CD4-positive, alpha-beta memory T cell (primary cell): ENCODE data around the gene TRPT1. TPM values are rescaled to one million over a fixed set of nuclear protein-coding genes. Genes with fewer than 3 reads are reported as not detected.

Source experiments
- CTCF ChIA-PET: fragments of 350-600 bp; sonication (Branson Sonifier 250); formaldehyde crosslinking; loops from one replicate; lab custom pipeline; 2021; ENCODE audit warnings: inconsistent platforms; ENCODE audit not compliant: partially characterized antibody; lab: Charles Lee
- POLR2A ChIA-PET: fragments of 350-600 bp; sonication (Branson Sonifier 250); formaldehyde crosslinking; loops from one replicate; lab custom pipeline; 2021; ENCODE audit not compliant: partially characterized antibody; lab: Charles Lee
- DNase-seq, 5 donors: peaks; one replicate each; pipeline versions ENCODE4 v3.0.0 to v3.0.0-alpha.2; 2020 to 2022; ENCODE audit warnings: mixed read lengths in 1 of 5
- H3K27ac ChIP-seq: one replicate; pipeline ENCODE4 v1.7.0; 2013; ENCODE audit warnings: low read depth, low read length
- H3K27me3 ChIP-seq: 2 replicates; pipeline ENCODE4 v1.7.0; 2013; ENCODE audit warnings: mild to moderate bottlenecking, low read length, moderate library complexity; ENCODE audit not compliant: insufficient read depth
- H3K36me3 ChIP-seq: 2 replicates; pipeline ENCODE4 v1.7.0; 2013; ENCODE audit warnings: mild to moderate bottlenecking, low read length, moderate library complexity; ENCODE audit not compliant: insufficient read depth
- H3K4me1 ChIP-seq: 2 replicates; pipeline ENCODE4 v1.7.0; 2013; ENCODE audit warnings: mild to moderate bottlenecking, low read length, moderate library complexity; ENCODE audit not compliant: insufficient read depth
- H3K4me3 ChIP-seq, 2 donors: one replicate each; pipeline ENCODE4 v1.7.0; 2013; ENCODE audit warnings: low read length in 2 of 2, mild to moderate bottlenecking in 1 of 2
- H3K9me3 ChIP-seq, 2 donors: one replicate each; pipeline ENCODE4 v1.7.0; 2013; ENCODE audit warnings: low read length in 2 of 2, control low read depth in 1 of 2; ENCODE audit not compliant: control insufficient read depth in 1 of 2
- H3K27ac Mint-ChIP-seq, 7 donors: one replicate each; pipeline ENCODE4 v1.8.0; 2020 to 2021; ENCODE audit warnings: mixed read lengths in 7 of 7, mild to moderate bottlenecking in 6 of 7, inconsistent platforms in 3 of 7, moderate library complexity in 3 of 7
- H3K27me3 Mint-ChIP-seq, 2 donors: one replicate each; pipeline ENCODE4 v1.8.0; 2020 to 2021; ENCODE audit warnings: mixed read lengths in 2 of 2
- H3K36me3 Mint-ChIP-seq, 2 donors: one replicate each; pipeline ENCODE4 v1.8.0; 2020 to 2021; ENCODE audit warnings: mixed read lengths in 2 of 2, inconsistent platforms in 1 of 2, mild to moderate bottlenecking in 1 of 2
- H3K4me1 Mint-ChIP-seq, 4 donors: one replicate each; pipeline ENCODE4 v1.8.0; 2020 to 2021; ENCODE audit warnings: mixed read lengths in 4 of 4, mild to moderate bottlenecking in 1 of 4
- H3K4me3 Mint-ChIP-seq, 8 donors: one replicate each; pipeline ENCODE4 v1.8.0; 2020 to 2021; ENCODE audit warnings: mixed read lengths in 8 of 8, mild to moderate bottlenecking in 7 of 8, moderate library complexity in 6 of 8, inconsistent platforms in 3 of 8
- H3K9me3 Mint-ChIP-seq, 8 donors: one replicate each; pipeline ENCODE4 v1.8.0; 2020 to 2021; ENCODE audit warnings: mixed read lengths in 8 of 8, mild to moderate bottlenecking in 5 of 8, inconsistent platforms in 3 of 8, moderate library complexity in 1 of 8
- intact Hi-C: fragments of 100-400 bp; cut with micrococcal nuclease; formaldehyde crosslinking; loops from one replicate; pipeline ENCODE4 v1.15.1; 2023
- polyA plus RNA-seq, 2 donors: library from polyadenylated mRNA; unstranded; fragments of 300-500 nt; fragmentation: Illumina TruSeq; gene quantifications; one replicate each; pipeline ENCODE4 v1.2.3, GENCODE V29; 2021
- total RNA-seq, 2 experiments: library from RNA; stranded (reverse); gene quantifications; one replicate each; pipeline ENCODE4 v1.2.3, GENCODE V29; 2021

Gene TRPT1
- total and polyA plus RNA-seq, 4 experiments from 2014 or later: 31.1 to 42.1 (median 36.4) TPM

DNA sequence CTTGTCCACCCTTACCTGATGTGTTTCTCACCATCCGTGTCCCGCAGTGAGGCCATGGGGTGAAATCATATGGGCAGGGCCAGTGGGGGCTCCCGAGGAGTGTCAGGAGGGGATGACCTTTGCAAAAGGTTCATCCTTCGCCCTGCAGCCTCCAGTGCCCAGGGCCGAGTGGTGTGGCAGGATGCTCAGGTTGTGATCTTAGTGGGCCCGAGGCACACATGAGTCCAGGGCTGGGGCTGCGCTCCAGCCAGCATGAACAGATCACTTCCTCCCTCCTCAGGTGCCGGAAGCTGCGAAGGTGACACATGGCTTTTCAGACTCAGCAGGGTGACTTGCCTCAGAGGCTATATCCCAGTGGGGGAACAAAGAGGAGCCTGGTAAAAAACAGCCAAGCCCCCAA is 12.1 kb upstream of the TRPT1 start:
- CTCF ChIA-PET: interaction anchor here (1.3 to 2.3 kb wide), 3 partner anchors 12 to 30 kb away, joined by 3 to 7 read pairs (median 4); partner anchors contain the start of genes NUDT22, PLCB3 and TRPT1

GRCh38 chr11:64237484-64237951 is 11.5 kb upstream of the TRPT1 start:
- no peaks in the 10 kb centered on the region for H3K27me3 ChIP-seq
- CTCF ChIA-PET: interaction anchor here (0.9 to 2.3 kb wide), 5 partner anchors 11 to 33 kb away, joined by 3 to 7 read pairs (median 4); partner anchors contain the start of genes FERMT3, NUDT22, PLCB3 and TRPT1
- POLR2A ChIA-PET: interaction anchor here (1.0 to 38.9 kb wide), 3 partner anchors 13 to 34 kb away, joined by 4 to 937 read pairs (median 200); partner anchors contain the start of genes FERMT3, NUDT22 and TRPT1
- no peaks in the 10 kb centered on the region for H3K9me3 ChIP-seq
- H3K36me3 ChIP-seq: peaks cover 7% of the 10 kb centered on the region
- H3K27ac ChIP-seq: no peak overlapping the region
- Mint-ChIP-seq H3K4me3 (peak overlapping the region in 2 of 8 donors; percentile 10 to 21), H3K4me1 (peaks cover 18 to 47% (median 28%) of the 10 kb centered on the region in 4 donors), H3K36me3 (peaks cover 0 to 36% of the 10 kb centered on the region in 2 donors), H3K9me3 (no peaks in the 10 kb centered on the region), H3K27ac (peak overlapping the region in 6 of 7 donors; percentile 42 to 100 (median 72)), H3K27me3 (no peaks in the 10 kb centered on the region)
- DNase-seq: peak in 1 of 5 donors; percentile 32
- H3K4me3 ChIP-seq: no peak overlapping the region
- intact Hi-C loops: no loop called here
- H3K4me1 ChIP-seq: peaks cover 39% of the 10 kb centered on the region

More for the DNA sequence above, 12.1 kb upstream of the TRPT1 start:
- DNase-seq: no peak
- intact Hi-C loops: no loop called here
- POLR2A ChIA-PET: interaction anchor here (1.0 to 38.9 kb wide), 6 partner anchors 9 to 33 kb away, joined by 3 to 937 read pairs (median 5); partner anchors contain the start of genes FERMT3, NUDT22, PPP1R14B and TRPT1
- H3K36me3 ChIP-seq: peaks cover 7% of the 10 kb centered on the region
- peaks cover 44% of the 10 kb centered on the region for H3K4me1 ChIP-seq
- no peaks in the 10 kb centered on the region for H3K9me3 Mint-ChIP-seq
- peaks cover 17 to 46% (median 30%) of the 10 kb centered on the region in 4 donors for H3K4me1 Mint-ChIP-seq
- no peak overlapping the region for H3K27ac ChIP-seq
- peak overlapping the region; percentile 58 to 100 (median 87) for H3K27ac Mint-ChIP-seq
- no peaks in the 10 kb centered on the region for H3K27me3 Mint-ChIP-seq
- H3K27me3 ChIP-seq: no peaks in the 10 kb centered on the region
- H3K4me3 ChIP-seq: no peak overlapping the region
- no peaks in the 10 kb centered on the region for H3K9me3 ChIP-seq
- H3K4me3 Mint-ChIP-seq: peak overlapping the region in 1 of 8 donors; percentile 31
- peaks cover 0 to 38% of the 10 kb centered on the region in 2 donors for H3K36me3 Mint-ChIP-seq

DNA sequence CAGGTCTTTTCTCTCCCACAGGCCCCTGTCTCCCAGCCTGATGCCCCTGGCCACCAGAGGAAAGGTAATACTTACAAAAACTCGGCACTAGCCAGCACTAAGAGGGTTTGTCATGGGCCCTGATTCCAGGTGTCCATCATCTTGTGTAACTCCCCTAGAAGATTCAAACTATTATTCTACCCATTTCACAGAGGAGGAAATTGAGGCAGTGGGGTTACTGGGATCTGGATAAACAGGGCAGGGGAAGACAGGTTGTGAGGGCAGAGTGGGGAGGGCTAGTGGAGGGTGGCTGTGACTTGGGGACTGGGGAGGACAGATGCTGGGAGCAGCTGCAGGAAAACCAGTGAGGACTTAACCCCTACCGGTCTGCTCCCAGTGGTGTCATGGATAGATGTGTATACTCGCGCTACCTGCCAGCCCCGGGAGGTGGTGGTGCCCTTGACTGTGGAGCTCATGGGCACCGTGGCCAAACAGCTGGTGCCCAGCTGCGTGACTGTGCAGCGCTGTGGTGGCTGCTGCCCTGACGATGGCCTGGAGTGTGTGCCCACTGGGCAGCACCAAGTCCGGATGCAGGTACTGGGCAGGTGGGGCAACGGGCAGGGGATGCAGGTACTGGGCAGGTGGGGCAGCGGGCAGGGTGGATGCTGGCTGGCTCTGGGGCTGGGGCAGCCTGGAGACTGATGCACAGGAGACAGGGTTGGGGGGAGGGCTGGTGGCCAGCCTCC is 9.6 kb upstream of the TRPT1 start:
- POLR2A ChIA-PET: interaction anchor here (1.0 to 38.9 kb wide), 7 partner anchors 11 to 82 kb away, joined by 3 to 937 read pairs (median 8); partner anchors contain the start of genes FERMT3, NUDT22, PPP1R14B and PRDX5

GRCh38 chr11:64234647-64235379 is 8.8 kb upstream of the TRPT1 start:
- intact Hi-C loops: loop anchor here (1.0 kb wide), 1 partner anchor 9 kb away; the partner anchor contains the start of genes NUDT22 and TRPT1

More for the DNA sequence above, 9.6 kb upstream of the TRPT1 start:
- peak overlapping the region; percentile 73 to 91 (median 80) for H3K27ac Mint-ChIP-seq
- peak overlapping the region; percentile 79 to 85 (median 82) for H3K4me3 Mint-ChIP-seq
- Histone ChIP-seq H3K27me3 (no peaks in the 10 kb centered on the region), H3K36me3 (peaks cover 7% of the 10 kb centered on the region), H3K27ac (peak overlapping the region; percentile 71), H3K4me3 (peak overlapping the region; percentile 57 to 58), H3K4me1 (peaks cover 39% of the 10 kb centered on the region), H3K9me3 (no peaks in the 10 kb centered on the region)
- H3K4me1 Mint-ChIP-seq: peaks cover 19 to 47% (median 36%) of the 10 kb centered on the region in 4 donors
- intact Hi-C loops: no loop called here
- DNase-seq: peak in 1 of 5 donors; percentile 30
- no peaks in the 10 kb centered on the region for H3K9me3 Mint-ChIP-seq
- CTCF ChIA-PET: interaction anchor here (1.2 to 2.5 kb wide), 4 partner anchors 15 to 68 kb away, joined by 3 to 12 read pairs (median 4); partner anchors contain the start of gene FERMT3
- no peaks in the 10 kb centered on the region for H3K27me3 Mint-ChIP-seq
- H3K36me3 Mint-ChIP-seq: peaks cover 0 to 27% of the 10 kb centered on the region in 2 donors

DNA sequence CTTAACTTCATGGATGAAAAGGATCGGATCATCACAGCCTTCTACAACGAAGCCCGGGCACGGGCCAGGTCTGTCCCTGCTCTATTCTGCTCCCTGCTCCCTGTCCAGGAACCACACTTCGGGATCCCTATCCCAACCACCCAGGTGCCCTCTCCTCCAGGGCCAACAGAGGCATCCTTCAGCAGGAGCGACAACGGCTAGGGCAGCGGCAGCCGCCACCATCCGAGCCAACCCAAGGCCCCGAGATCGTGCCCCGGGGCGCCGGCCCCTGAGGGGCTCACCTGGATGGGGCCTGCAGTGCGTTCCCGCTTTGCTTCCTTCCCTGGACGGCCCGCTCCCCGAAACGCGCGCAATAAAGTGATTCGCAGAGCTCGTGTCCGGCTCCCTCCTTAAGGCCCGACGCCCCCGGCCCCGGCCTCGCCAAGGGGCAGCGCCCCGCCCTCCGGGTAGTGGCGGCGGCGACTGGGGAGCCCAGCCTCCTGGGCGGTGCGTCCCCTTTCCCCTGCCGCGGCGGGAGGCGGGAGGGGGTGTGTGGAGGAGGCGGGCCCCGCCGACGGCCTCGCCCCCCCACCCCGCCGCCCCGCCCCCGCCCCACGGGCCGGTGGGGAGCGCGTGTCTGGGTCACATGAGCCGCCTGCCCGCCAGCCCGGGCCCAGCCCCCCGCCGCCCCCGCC is 8.1 kb upstream of the TRPT1 start, which contains the start of gene VEGFB:
VEGFB (plus strand) TSS at position 672 of the 674 bp plus-strand sequence. CDS start 250 bp downstream, outside the sequence.
- Histone ChIP-seq H3K9me3 (no peaks in the 10 kb centered on the region), H3K27me3 (no peaks in the 10 kb centered on the region), H3K4me3 (peak within 1 kb of the TSS; percentile 57 to 58), H3K27ac (peak within 1 kb of the TSS; percentile 71), H3K4me1 (peaks cover 42% of the 10 kb centered on the region), H3K36me3 (peaks cover 7% of the 10 kb centered on the region)
- Mint-ChIP-seq H3K27me3 (no peaks in the 10 kb centered on the region), H3K4me3 (peak within 1 kb of the TSS; percentile 79 to 87 (median 82)), H3K4me1 (peaks cover 14 to 53% (median 35%) of the 10 kb centered on the region in 4 donors), H3K36me3 (peaks cover 0 to 25% of the 10 kb centered on the region in 2 donors), H3K27ac (peak within 1 kb of the TSS; percentile 73 to 94 (median 91)), H3K9me3 (no peaks in the 10 kb centered on the region)
- ChIA-PET POLR2A (interaction anchor here (0.6 to 38.9 kb wide), 9 partner anchors 10 to 83 kb away, joined by 3 to 937 read pairs (median 9); partner anchors contain the start of genes BAD, FERMT3, FKBP2 and NUDT22), CTCF (interaction anchor here (1.1 to 1.6 kb wide), 4 partner anchors 17 to 67 kb away, joined by 3 to 10 read pairs (median 5); partner anchors contain the start of genes CATSPERZ, FERMT3 and PLCB3)
- DNase-seq: peak; percentile 62 to 76 (median 66)
- intact Hi-C loops: loop anchor here (1.0 kb wide), 1 partner anchor 8 kb away; the partner anchor contains the start of genes NUDT22 and TRPT1

More at GRCh38 chr11:64234647-64235379, 8.8 kb upstream of the TRPT1 start:
- no peaks in the 10 kb centered on the region for H3K27me3 ChIP-seq
- H3K9me3 ChIP-seq: no peaks in the 10 kb centered on the region
- no peaks in the 10 kb centered on the region for H3K9me3 Mint-ChIP-seq
- peaks cover 0 to 25% of the 10 kb centered on the region in 2 donors for H3K36me3 Mint-ChIP-seq
- H3K27ac Mint-ChIP-seq: peak overlapping the region; percentile 73 to 91 (median 80)
- ChIA-PET CTCF (interaction anchor here (1.1 to 2.5 kb wide), 5 partner anchors 16 to 69 kb away, joined by 3 to 12 read pairs (median 3); partner anchors contain the start of genes FERMT3 and PLCB3), POLR2A (interaction anchor here (0.6 to 38.9 kb wide), 9 partner anchors 10 to 83 kb away, joined by 3 to 937 read pairs (median 8); partner anchors contain the start of genes FERMT3, FKBP2, NUDT22 and PLCB3)
- H3K4me3 Mint-ChIP-seq: peak overlapping the region; percentile 79 to 85 (median 82)
- no peaks in the 10 kb centered on the region for H3K27me3 Mint-ChIP-seq
- peaks cover 12 to 47% (median 30%) of the 10 kb centered on the region in 4 donors for H3K4me1 Mint-ChIP-seq
- H3K27ac ChIP-seq: peak overlapping the region; percentile 71
- H3K36me3 ChIP-seq: peaks cover 7% of the 10 kb centered on the region
- H3K4me1 ChIP-seq: peaks cover 36% of the 10 kb centered on the region
- peak overlapping the region; percentile 57 to 58 for H3K4me3 ChIP-seq
- peak; percentile 55 to 66 (median 60) for DNase-seq
